Sigmoid colon (tissue), 7 donors: ENCODE results near the gene ALG11. TPM values are rescaled to one million over a fixed set of nuclear protein-coding genes. Genes with fewer than 3 reads are reported as not detected.

Experiments
- DNase-seq: peaks from one replicate; pipeline ENCODE4 v3.0.0-alpha.2; 2019
- H3K27ac ChIP-seq, 4 donors: fragments of 200-600 bp; sonication (generic); one replicate each; pipeline ENCODE4 v1.5.1; 2016 to 2019; ENCODE audit warnings: mild to moderate bottlenecking in 1 of 4
- H3K27me3 ChIP-seq, 3 donors: fragments of 200-600 bp; sonication (generic); one replicate each; pipeline ENCODE4 v1.5.1; 2019; ENCODE audit warnings: mild to moderate bottlenecking in 1 of 3
- H3K36me3 ChIP-seq, 4 donors: fragments of 200-600 bp; sonication (generic); one replicate each; pipeline ENCODE4 v1.5.1; 2016 to 2019
- H3K4me1 ChIP-seq, 4 donors: fragments of 200-600 bp; sonication (generic); one replicate each; pipeline ENCODE4 v1.5.1; 2017 to 2019
- H3K4me3 ChIP-seq, 4 donors: fragments of 200-600 bp; sonication (generic); one replicate each; pipeline ENCODE4 v1.5.1; 2017 to 2019; ENCODE audit warnings: mild to moderate bottlenecking in 2 of 4, moderate library complexity in 1 of 4
- H3K9me3 ChIP-seq, 4 donors: fragments of 200-600 bp in 3 of 4; sonication (generic) in 3 of 4; one replicate each; pipeline versions ENCODE4 v1.5.1 to v1.6.1; 2013 to 2019
- CTCF ChIP-seq, 4 experiments: fragments of 450-650 bp in 3 of 4; fragments of 200-600 bp in 1 of 4; IDR thresholded peaks; one replicate each; pipeline ENCODE4 v1.5.1; 2016 to 2019; ENCODE audit warnings: antibody characterized with exemption in 4 of 4, mild to moderate bottlenecking in 3 of 4, moderate library complexity in 2 of 4
- EP300 ChIP-seq, 4 donors: sonication (generic); formaldehyde crosslinking; IDR thresholded peaks; one replicate each; pipeline ENCODE4 v1.6.1; 2017; ENCODE audit warnings: antibody characterized with exemption in 4 of 4
- POLR2A ChIP-seq, 2 donors: fragments of 450-650 bp; IDR thresholded peaks; one replicate each; pipeline ENCODE4 v1.6.1; 2016; ENCODE audit warnings: antibody characterized with exemption in 2 of 2, mild to moderate bottlenecking in 2 of 2, moderate library complexity in 2 of 2
- POLR2AphosphoS5 ChIP-seq, 4 donors: sonication (generic); formaldehyde crosslinking; IDR thresholded peaks; one replicate each; pipeline ENCODE4 v1.6.1; 2017; ENCODE audit warnings: antibody characterized with exemption in 4 of 4
- WGBS, 2 donors: extraction: QIAGEN DNeasy Blood & Tissue Kit; methylation state at CpG; one replicate each; pipeline ENCODE4 v1.1.7; 2013; 5-methylcytosine and 5-hydroxymethylcytosine counted together
- intact Hi-C: fragments of 100-400 bp; cut with DNase I; formaldehyde crosslinking; loops from one replicate; pipeline ENCODE4 v1.15.1; 2023
- polyA plus RNA-seq, 3 donors: library from polyadenylated mRNA; stranded (reverse); fragments of 200-250 nt; gene quantifications; one replicate each; pipeline ENCODE4 v1.2.3, GENCODE V29; 2013
- total RNA-seq, 4 donors: library from RNA; depleted of rRNA; stranded (reverse); fragments of >200 nt; gene quantifications; one replicate each; pipeline ENCODE4 v1.1.0, GENCODE V29; 2016
- donor health status: healthy with polysubstance abuse.
- donor health status: Bipolar disorder and iron deficiency.
- donor health status: healthy.

ALG11 gene
- total and polyA plus RNA-seq, 7 donors: 1.2 to 20.6 (median 11.6) TPM

GRCh38 chr13:52001120-52001731 lies 11.0 kb upstream of the ALG11 start:
- H3K27me3 ChIP-seq: no peaks in the 10 kb centered on the region
- H3K9me3 ChIP-seq: no peaks in the 10 kb centered on the region
- H3K27ac ChIP-seq: no peak overlapping the region
- intact Hi-C loops: loop anchor here (2.0 kb wide), 1 partner anchor 126 kb away; no protein-coding TSS in a partner anchor
- DNase-seq: no peak
- no peak for TF ChIP-seq POLR2AphosphoS5 (IDR thresholded peaks at IDR 0.05)
- TF ChIP-seq EP300 (IDR thresholded peaks at IDR 0.05): no peak
- TF ChIP-seq CTCF (IDR thresholded peaks at IDR 0.05): peak; percentile 7 to 74 (median 54)
- no peaks in the 10 kb centered on the region for H3K36me3 ChIP-seq
- WGBS, 2 donors: 38 to 58% methylated on average over 3 of the region's 3 CpGs
- peaks cover 0 to 29% (median 23%) of the 10 kb centered on the region in 4 donors for H3K4me1 ChIP-seq
- no peak overlapping the region for H3K4me3 ChIP-seq

GRCh38 chr13:52002361-52002760 lies 9.8 kb upstream of the ALG11 start:
- H3K27ac ChIP-seq: no peak overlapping the region
- H3K9me3 ChIP-seq: no peaks in the 10 kb centered on the region
- WGBS, 2 donors: 76 to 77% methylated on average over 4 of the region's 4 CpGs
- no peaks in the 10 kb centered on the region for H3K27me3 ChIP-seq
- TF ChIP-seq CTCF (IDR thresholded peaks at IDR 0.05) (no peak), POLR2A (IDR thresholded peaks at IDR 0.05) (no peak), POLR2AphosphoS5 (IDR thresholded peaks at IDR 0.05) (no peak), EP300 (IDR thresholded peaks at IDR 0.05) (no peak)
- peaks cover 0 to 25% (median 18%) of the 10 kb centered on the region in 4 donors for H3K4me1 ChIP-seq
- H3K4me3 ChIP-seq: no peak overlapping the region
- H3K36me3 ChIP-seq: no peaks in the 10 kb centered on the region
- intact Hi-C loops: no loop called here
- no peak for DNase-seq

GRCh38 chr13:52003541-52003940 lies 8.7 kb upstream of the ALG11 start:
- 31 to 76% methylated on average over 4 of the region's 4 CpGs for WGBS, 2 donors
- Histone ChIP-seq H3K9me3 (no peaks in the 10 kb centered on the region), H3K4me1 (peaks cover 0 to 24% (median 18%) of the 10 kb centered on the region in 4 donors), H3K4me3 (no peak overlapping the region), H3K27me3 (no peaks in the 10 kb centered on the region), H3K27ac (no peak overlapping the region), H3K36me3 (no peaks in the 10 kb centered on the region)
- TF ChIP-seq CTCF (IDR thresholded peaks at IDR 0.05) (no peak), POLR2A (IDR thresholded peaks at IDR 0.05) (no peak), EP300 (IDR thresholded peaks at IDR 0.05) (no peak), POLR2AphosphoS5 (IDR thresholded peaks at IDR 0.05) (no peak)
- no peak for DNase-seq
- intact Hi-C loops: no loop called here

GRCh38 chr13:52004511-52005170 lies 7.6 kb upstream of the ALG11 start:
- Histone ChIP-seq H3K9me3 (no peaks in the 10 kb centered on the region), H3K36me3 (no peaks in the 10 kb centered on the region), H3K27ac (no peak overlapping the region), H3K27me3 (no peaks in the 10 kb centered on the region), H3K4me1 (peaks cover 0 to 15% (median 8%) of the 10 kb centered on the region in 4 donors), H3K4me3 (no peak overlapping the region)
- TF ChIP-seq CTCF (IDR thresholded peaks at IDR 0.05) (no peak), EP300 (IDR thresholded peaks at IDR 0.05) (no peak), POLR2A (IDR thresholded peaks at IDR 0.05) (no peak), POLR2AphosphoS5 (IDR thresholded peaks at IDR 0.05) (no peak)
- WGBS, 2 donors: 38 to 76% methylated on average over 7 of the region's 7 CpGs
- intact Hi-C loops: no loop called here
- DNase-seq: no peak
